GM12874 (cell line): ENCODE data around the gene CYBRD1.
A peak's percentile ranks its signal among the peaks of the same experiment; 100 is the strongest.

Source experiments
- TF ChIP-seq, protein P1 (sequence below): IDR thresholded peaks from 2 replicates; pipeline ENCODE4 v1.5.1; 2011; ENCODE audit warnings: low read depth, mild to moderate bottlenecking, control low read depth, low read length, moderate library complexity; ENCODE audit not compliant: insufficient read depth

The CYBRD1 gene

DNA sequence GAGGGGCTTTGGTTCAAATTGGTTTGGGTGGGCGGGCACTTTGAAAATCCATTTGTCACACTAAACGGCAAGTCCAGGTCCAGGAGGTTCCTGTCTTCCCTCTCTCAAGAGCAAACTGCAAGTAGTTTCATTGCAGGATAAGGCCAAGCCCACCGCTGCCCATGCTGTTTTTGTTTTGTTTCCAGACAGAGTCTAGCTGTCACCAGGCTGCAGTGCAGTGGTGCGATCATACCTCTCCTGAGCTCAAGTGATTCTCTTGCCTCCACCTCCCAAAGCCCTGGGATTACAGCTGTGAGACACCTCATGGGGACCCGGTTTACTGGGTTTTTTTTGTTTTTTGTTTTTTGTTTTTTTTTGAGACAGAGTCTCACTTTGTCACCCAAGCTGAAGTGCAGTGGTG is 1.8 kb upstream of the CYBRD1 start:
- TF ChIP-seq, protein P1, sequence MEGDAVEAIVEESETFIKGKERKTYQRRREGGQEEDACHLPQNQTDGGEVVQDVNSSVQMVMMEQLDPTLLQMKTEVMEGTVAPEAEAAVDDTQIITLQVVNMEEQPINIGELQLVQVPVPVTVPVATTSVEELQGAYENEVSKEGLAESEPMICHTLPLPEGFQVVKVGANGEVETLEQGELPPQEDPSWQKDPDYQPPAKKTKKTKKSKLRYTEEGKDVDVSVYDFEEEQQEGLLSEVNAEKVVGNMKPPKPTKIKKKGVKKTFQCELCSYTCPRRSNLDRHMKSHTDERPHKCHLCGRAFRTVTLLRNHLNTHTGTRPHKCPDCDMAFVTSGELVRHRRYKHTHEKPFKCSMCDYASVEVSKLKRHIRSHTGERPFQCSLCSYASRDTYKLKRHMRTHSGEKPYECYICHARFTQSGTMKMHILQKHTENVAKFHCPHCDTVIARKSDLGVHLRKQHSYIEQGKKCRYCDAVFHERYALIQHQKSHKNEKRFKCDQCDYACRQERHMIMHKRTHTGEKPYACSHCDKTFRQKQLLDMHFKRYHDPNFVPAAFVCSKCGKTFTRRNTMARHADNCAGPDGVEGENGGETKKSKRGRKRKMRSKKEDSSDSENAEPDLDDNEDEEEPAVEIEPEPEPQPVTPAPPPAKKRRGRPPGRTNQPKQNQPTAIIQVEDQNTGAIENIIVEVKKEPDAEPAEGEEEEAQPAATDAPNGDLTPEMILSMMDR = no peak

DNA sequence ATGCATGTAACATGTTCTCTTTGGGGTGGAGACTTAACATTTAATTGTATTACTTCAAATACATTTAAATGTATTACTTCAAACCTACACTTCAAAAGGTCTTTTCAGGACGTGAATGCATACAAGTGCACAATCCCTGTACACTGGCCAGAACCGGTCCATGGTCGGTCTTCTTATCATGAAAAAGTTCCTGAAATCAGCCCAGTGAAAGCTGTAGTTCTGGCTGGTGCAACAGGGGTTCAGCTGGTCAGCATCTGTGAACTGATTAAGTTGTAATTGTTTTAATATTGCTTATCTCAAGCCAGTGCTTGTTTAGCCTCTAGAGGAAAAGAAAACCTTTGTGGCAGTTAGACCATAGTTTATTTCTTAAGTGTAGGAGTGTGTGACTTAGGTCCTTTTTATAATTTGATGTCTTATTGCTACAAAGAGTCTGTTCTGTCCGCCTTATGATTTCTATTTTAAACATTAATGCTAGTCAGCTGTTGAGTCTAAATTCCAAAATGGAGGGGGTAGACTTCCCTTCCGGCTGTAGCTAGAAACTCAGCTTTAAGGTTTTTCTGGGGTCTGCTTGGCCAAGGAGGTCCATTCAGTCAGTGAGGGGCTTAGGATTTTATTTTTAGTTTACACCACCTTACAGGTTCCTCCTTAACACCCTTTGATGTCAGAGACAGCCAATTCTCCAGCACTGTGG is 768 bp upstream of the CYBRD1 start:
- TF ChIP-seq, protein P1 = no peak

DNA sequence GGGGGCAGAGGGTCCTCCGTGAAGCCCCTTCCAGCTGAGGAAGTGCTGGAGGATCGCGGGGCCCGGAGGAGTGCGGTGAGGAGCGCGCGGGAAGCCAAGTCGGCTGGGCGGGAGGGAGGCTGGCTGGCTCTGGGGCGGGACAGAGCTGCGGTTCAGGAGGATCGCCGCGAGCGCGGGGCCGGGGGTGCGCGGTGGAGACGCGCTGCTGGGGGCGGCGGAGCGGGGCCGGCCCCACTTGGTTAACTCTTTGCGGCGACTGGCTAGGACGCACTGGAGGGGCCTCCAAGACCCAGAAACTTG is 464 bp downstream of the CYBRD1 start:
- TF ChIP-seq, protein P1 = no peak

DNA sequence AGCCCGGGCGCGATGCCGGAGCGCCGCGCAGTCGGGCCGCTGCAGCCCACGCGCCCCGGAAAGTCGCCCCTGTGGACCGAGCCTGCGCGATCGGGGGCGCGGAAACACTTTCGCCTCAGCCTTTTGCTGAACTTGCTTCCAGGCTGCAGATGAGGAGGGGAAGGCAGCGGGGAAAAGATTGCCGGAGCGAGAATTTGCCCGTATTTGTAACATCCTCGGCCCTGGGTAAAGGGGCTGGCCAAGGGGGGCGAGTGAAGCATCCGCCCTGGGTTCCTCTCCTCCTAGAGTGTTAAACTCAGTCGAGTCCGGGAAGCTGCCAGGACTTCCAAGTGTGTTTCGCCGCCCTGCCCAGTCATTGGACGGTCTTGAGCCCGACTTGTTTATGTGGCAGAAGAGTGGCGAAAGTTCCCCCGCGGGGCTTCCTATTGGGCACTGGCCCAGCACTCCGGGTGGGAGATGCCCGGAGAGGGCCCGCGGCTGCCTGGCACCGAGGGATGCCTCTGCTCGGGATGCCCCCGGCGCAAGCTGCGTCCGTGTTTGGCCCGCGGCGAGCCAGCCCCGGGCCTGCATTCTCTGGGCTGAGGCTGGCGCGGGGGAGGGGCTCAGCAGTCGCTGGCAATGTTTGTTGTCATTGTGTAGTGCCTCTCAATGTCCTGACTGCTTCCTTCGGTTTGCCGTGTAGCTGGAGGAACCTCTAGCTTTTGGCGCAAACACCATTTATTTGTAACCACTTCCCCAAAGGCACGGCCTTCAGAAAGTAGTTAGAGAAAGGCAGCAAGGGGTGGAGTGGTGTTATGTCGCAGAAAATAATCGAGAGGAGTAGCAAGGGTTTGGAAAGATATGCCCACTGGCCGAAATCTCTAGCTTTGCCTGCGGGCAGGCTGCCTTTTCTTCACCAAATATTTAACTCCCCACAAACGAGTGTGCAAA is 1.1 kb downstream of the CYBRD1 start:
- TF ChIP-seq, protein P1 = no peak

DNA sequence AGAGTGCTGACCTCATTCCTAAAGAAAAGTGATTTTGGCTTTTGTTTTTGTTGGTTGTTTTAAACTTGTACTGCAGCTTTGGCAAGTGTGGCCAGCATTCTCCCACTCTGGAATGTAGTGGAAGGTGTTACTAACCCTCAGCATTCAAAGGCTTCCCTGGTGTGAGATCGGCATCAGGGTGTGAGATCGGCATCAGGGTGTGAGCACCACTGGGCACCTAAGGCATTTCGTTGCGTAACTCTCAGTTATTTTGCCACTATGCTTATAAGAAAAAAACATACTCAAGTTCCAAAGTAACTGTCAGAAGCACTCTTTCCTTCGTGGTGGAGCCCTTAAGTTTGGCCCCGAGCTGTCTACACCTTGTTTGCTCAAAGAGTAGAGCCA is 1.7 kb downstream of the CYBRD1 start:
- TF ChIP-seq, protein P1 = no peak

DNA sequence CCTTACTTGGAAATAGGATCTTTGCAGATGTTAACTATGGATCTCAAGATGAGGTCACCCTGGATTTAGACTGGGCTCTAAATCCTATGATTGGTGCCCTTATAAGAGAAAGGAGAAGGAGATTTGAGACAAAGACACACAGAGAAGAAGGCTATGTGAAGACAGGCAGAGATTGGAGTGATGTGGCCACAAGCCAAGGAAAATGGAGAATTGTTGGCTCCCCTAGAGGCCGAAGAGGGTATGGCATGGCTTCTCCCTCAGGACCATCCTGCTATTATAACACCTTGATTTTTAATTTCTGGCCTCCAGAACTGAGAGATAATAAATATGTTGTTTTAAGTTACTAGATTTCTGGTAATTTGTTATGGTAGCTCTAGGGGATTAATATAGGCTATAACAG is 7.6 kb downstream of the CYBRD1 start:
- TF ChIP-seq, protein P1 = peak; percentile 74

DNA sequence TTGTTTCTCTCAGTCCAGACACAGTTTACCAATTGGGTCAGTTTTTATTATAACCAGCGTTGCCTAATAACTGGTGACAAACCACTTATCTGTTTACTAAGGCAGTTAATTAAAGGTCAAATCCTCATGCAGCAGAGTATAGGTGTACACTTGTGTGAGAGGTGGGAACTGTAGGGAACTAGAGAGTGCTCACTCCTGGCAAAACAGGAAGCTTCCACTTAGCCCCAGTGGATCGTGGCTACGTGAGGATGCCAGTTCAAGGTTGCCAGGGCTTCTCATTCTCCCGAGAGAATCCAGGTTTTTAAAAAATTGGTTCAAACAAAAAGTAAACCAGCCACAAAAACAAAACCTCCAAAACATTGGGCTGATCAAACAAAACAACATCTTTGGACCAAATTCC is 8.1 kb downstream of the CYBRD1 start:
- TF ChIP-seq, protein P1 = no peak
